Endometrium (tissue), 2 donors: ENCODE results near the gene RNF130.
A peak's percentile ranks its signal among the peaks of the same experiment; 100 is the strongest.
"Not testable (repeated sequence)": the region's sequence is repeated elsewhere in the genome, so short reads cannot be mapped to it uniquely, and the experiment has no call there.

ENCODE experiments used
- FAIRE-seq: peaks from 2 replicates; lab custom pipeline; 2012; peaks lifted over from hg19 to GRCh38; lab: Jason Lieb, UNC
- donor health status: control.
- donor health status: control.

RNF130 gene

GRCh38 chr5:179973391-179973790 lies 98.2 kb downstream of the RNF130 start:
- FAIRE-seq: no peak

- FAIRE-seq: no peak
These were observed 102.4 kb downstream of the RNF130 start for GRCh38 chr5:179969110-179969509.

GRCh38 chr5:179967489-179967888 lies 104.1 kb downstream of the RNF130 start:
- FAIRE-seq: no peak

- FAIRE-seq: no peak
These were observed 107.5 kb downstream of the RNF130 start for GRCh38 chr5:179964015-179964414.

GRCh38 chr5:179963375-179963774 lies 108.2 kb downstream of the RNF130 start:
- no peak for FAIRE-seq

GRCh38 chr5:179960204-179960831 lies 111.2 kb downstream of the RNF130 start:
- no peak for FAIRE-seq

GRCh38 chr5:179959641-179960040 lies 111.9 kb downstream of the RNF130 start:
- FAIRE-seq: no peak

GRCh38 chr5:179959118-179959517 lies 112.4 kb downstream of the RNF130 start:
- not testable (repeated sequence) for FAIRE-seq

- FAIRE-seq: no peak
These were observed 115.9 kb downstream of the RNF130 start for GRCh38 chr5:179955630-179956029.

- FAIRE-seq: no peak
These were observed 116.5 kb downstream of the RNF130 start for GRCh38 chr5:179955062-179955461.

- no peak for FAIRE-seq
These were observed 117.1 kb downstream of the RNF130 start for GRCh38 chr5:179954434-179954833.

- no peak for FAIRE-seq
These were observed 117.6 kb downstream of the RNF130 start for GRCh38 chr5:179953987-179954386.

- peak; percentile 66 for FAIRE-seq
These were observed 134.4 kb downstream of the RNF130 start for GRCh38 chr5:179936976-179937681.

- peak; percentile 70 for FAIRE-seq
These were observed 140.6 kb downstream of the RNF130 start for GRCh38 chr5:179930788-179931473.

GRCh38 chr5:179927824-179928223 lies 143.7 kb downstream of the RNF130 start:
- FAIRE-seq: no peak

- no peak for FAIRE-seq
These were observed 144.9 kb downstream of the RNF130 start for GRCh38 chr5:179926657-179927056.

GRCh38 chr5:179923436-179923835 lies 148.1 kb downstream of the RNF130 start:
- FAIRE-seq: no peak

GRCh38 chr5:179920175-179920574 lies 151.4 kb downstream of the RNF130 start:
- no peak for FAIRE-seq

GRCh38 chr5:179919487-179920060 lies 152.0 kb downstream of the RNF130 start:
- FAIRE-seq: no peak

- no peak for FAIRE-seq
These were observed 152.6 kb downstream of the RNF130 start for GRCh38 chr5:179918742-179919486.

GRCh38 chr5:179916523-179916922 lies 155.0 kb downstream of the RNF130 start:
- no peak for FAIRE-seq

GRCh38 chr5:179915406-179915935 lies 156.1 kb downstream of the RNF130 start:
- no peak for FAIRE-seq
